Upper lobe of left lung (tissue), 4 donors: ENCODE results near the gene ADCY4.

Experiments used
- CTCF ChIP-seq, 6 experiments: fragments of 450-650 bp in 4 of 6; fragments of 200-600 bp in 2 of 6; sonication (generic) in 2 of 6; IDR thresholded peaks; one replicate each; pipeline ENCODE4 v1.5.1; 2016 to 2019; ENCODE audit warnings: antibody characterized with exemption in 6 of 6
- EP300 ChIP-seq, 4 donors: sonication (generic); formaldehyde crosslinking; IDR thresholded peaks; one replicate each; pipeline ENCODE4 v1.5.1; 2017; ENCODE audit warnings: antibody characterized with exemption in 4 of 4, control low read depth in 2 of 4
- POLR2A ChIP-seq, 4 donors: fragments of 450-650 bp; IDR thresholded peaks; one replicate each; pipeline ENCODE4 v1.5.1; 2016 to 2017; ENCODE audit warnings: antibody characterized with exemption in 4 of 4, mild to moderate bottlenecking in 2 of 4
- POLR2AphosphoS5 ChIP-seq, 2 donors: sonication (generic); formaldehyde crosslinking; IDR thresholded peaks; one replicate each; pipeline ENCODE4 v1.5.1; 2017; ENCODE audit warnings: antibody characterized with exemption in 2 of 2

- TF ChIP-seq CTCF (IDR thresholded peaks at IDR 0.05) (no peak), EP300 (IDR thresholded peaks at IDR 0.05) (no peak), POLR2A (IDR thresholded peaks at IDR 0.05) (no peak), POLR2AphosphoS5 (IDR thresholded peaks at IDR 0.05) (no peak)
Measured at GRCh38 chr14:24342889-24343288, 8.0 kb upstream of the ADCY4 start.
